Endodermal cell (in vitro differentiated cells): ENCODE measurements around the gene KLHL14. TPM values are rescaled to one million over a fixed set of nuclear protein-coding genes. Genes with fewer than 3 reads are reported as not detected.
"Not testable (repeated sequence)": the region's sequence is repeated elsewhere in the genome, so short reads cannot be mapped to it uniquely, and the experiment has no call there.

Source experiments
- DNase-seq: peaks from one replicate; pipeline ENCODE4 v3.0.0-alpha.2; 2017
- H3K27ac ChIP-seq: 2 replicates; pipeline ENCODE4 v1.5.1; 2013; ENCODE audit warnings: mild to moderate bottlenecking, low read depth, low read length, moderate library complexity
- H3K27me3 ChIP-seq: 2 replicates; pipeline ENCODE4 v1.6.1; 2013; ENCODE audit warnings: mild to moderate bottlenecking, low read length, moderate library complexity; ENCODE audit not compliant: insufficient read depth, control insufficient read depth, poor library complexity, severe bottlenecking
- H3K36me3 ChIP-seq: 2 replicates; pipeline ENCODE4 v1.7.0; 2013; ENCODE audit warnings: mild to moderate bottlenecking, low read length, moderate library complexity; ENCODE audit not compliant: control insufficient read depth, insufficient read depth
- H3K4me1 ChIP-seq: one replicate; pipeline ENCODE4 v1.7.0; 2013; ENCODE audit warnings: low read length; ENCODE audit not compliant: control insufficient read depth, insufficient read depth
- H3K4me3 ChIP-seq: 2 replicates; pipeline ENCODE4 v1.5.1; 2013; ENCODE audit warnings: mild to moderate bottlenecking, low read length, moderate library complexity
- H3K9ac ChIP-seq: 2 replicates; pipeline ENCODE4 v1.6.1; 2013; ENCODE audit warnings: mild to moderate bottlenecking, low read length, moderate library complexity; ENCODE audit not compliant: poor library complexity, severe bottlenecking; ENCODE audit errors: extremely low read depth
- H3K9me3 ChIP-seq: 2 replicates; pipeline ENCODE4 v1.6.1; 2013; ENCODE audit warnings: mild to moderate bottlenecking, low read length, moderate library complexity; ENCODE audit not compliant: control insufficient read depth
- H3K27ac Mint-ChIP-seq: 2 replicates; pipeline ENCODE4 v1.8.0; 2020; ENCODE audit warnings: mixed read lengths
- H3K27me3 Mint-ChIP-seq: 2 replicates; pipeline ENCODE4 v1.8.0; 2021; ENCODE audit warnings: mild to moderate bottlenecking, mixed read lengths; ENCODE audit not compliant: insufficient read depth
- H3K36me3 Mint-ChIP-seq: 2 replicates; pipeline ENCODE4 v1.8.0; 2020; ENCODE audit warnings: low read depth, mixed read lengths
- H3K4me1 Mint-ChIP-seq: 2 replicates; pipeline ENCODE4 v1.8.0; 2020; ENCODE audit warnings: mixed read lengths
- H3K4me3 Mint-ChIP-seq: 2 replicates; pipeline ENCODE4 v1.8.0; 2020; ENCODE audit warnings: mild to moderate bottlenecking, moderate library complexity, mixed read lengths
- H3K9me3 Mint-ChIP-seq: 2 replicates; pipeline ENCODE4 v1.8.0; 2020; ENCODE audit warnings: mild to moderate bottlenecking, mixed read lengths
- CTCF ChIP-seq: fragments of 200-600 bp; sonication (generic); conservative IDR thresholded peaks from 2 replicates; pipeline ENCODE4 v1.5.0; 2021; ENCODE audit warnings: antibody characterized with exemption, mild to moderate bottlenecking
- WGBS, 2 experiments: methylation state at CpG; one replicate each; pipeline versions ENCODE4 v1.1.5 to v1.1.7; 2013; ENCODE audit warnings: missing lambda C conversion rate in 2 of 2, mixed read lengths in 1 of 2; ENCODE audit not compliant: insufficient coverage in 1 of 2, insufficient read length in 1 of 2; 5-methylcytosine and 5-hydroxymethylcytosine counted together
- total RNA-seq, 2 donors: library from RNA; stranded (reverse); fragmentation: NEBNext Ultra II Directional in 1 of 2; extraction: Animal tissue kit (Norgen Biotek cat#: 25700) in 1 of 2; gene quantifications; 2 replicates in 1 of 2; 3 replicates in 1 of 2; pipeline ENCODE4 v1.2.1, GENCODE V29; 2021

Gene KLHL14
- total RNA-seq, 2 donors from 2014 or later = 4.2 TPM

GRCh38 chr18:32801228-32801627 lies 28.4 kb upstream of the KLHL14 start:
- Mint-ChIP-seq H3K4me3 (no peak overlapping the region), H3K27me3 (peaks cover 49% of the 10 kb centered on the region), H3K27ac (no peak overlapping the region), H3K4me1 (peaks cover 38% of the 10 kb centered on the region), H3K9me3 (peaks cover 26% of the 10 kb centered on the region), H3K36me3 (peaks cover 2% of the 10 kb centered on the region)
- H3K4me1 ChIP-seq = no peaks in the 10 kb centered on the region
- no peaks in the 10 kb centered on the region for H3K36me3 ChIP-seq
- H3K27me3 ChIP-seq = peaks cover 39% of the 10 kb centered on the region
- no peak for DNase-seq
- no peak overlapping the region for H3K27ac ChIP-seq
- H3K9ac ChIP-seq = no peak overlapping the region
- no peak for TF ChIP-seq CTCF
- peaks cover 16% of the 10 kb centered on the region for H3K9me3 ChIP-seq
- H3K4me3 ChIP-seq = no peak overlapping the region
- WGBS, 2 experiments = 43 to 85% methylated on average over 1 of the region's 1 CpG

- WGBS, 2 experiments = 74% methylated on average over 3 of the region's 4 CpGs; no CpG with 5 or more reads in 1 of the 2 experiments
- Histone ChIP-seq H3K4me3 (no peak overlapping the region), H3K27me3 (peaks cover 23% of the 10 kb centered on the region), H3K4me1 (no peaks in the 10 kb centered on the region), H3K9me3 (peaks cover 23% of the 10 kb centered on the region), H3K9ac (no peak overlapping the region), H3K36me3 (no peaks in the 10 kb centered on the region), H3K27ac (no peak overlapping the region)
- Mint-ChIP-seq H3K27ac (no peak overlapping the region), H3K4me1 (peaks cover 26% of the 10 kb centered on the region), H3K36me3 (peaks cover 2% of the 10 kb centered on the region), H3K9me3 (peaks cover 38% of the 10 kb centered on the region), H3K27me3 (peaks cover 37% of the 10 kb centered on the region), H3K4me3 (no peak overlapping the region)
- no peak for TF ChIP-seq CTCF
- DNase-seq = no peak
These were observed 25.6 kb upstream of the KLHL14 start for GRCh38 chr18:32798209-32798960.

- H3K36me3 ChIP-seq, DNase-seq, H3K9ac ChIP-seq, H3K4me3 Mint-ChIP-seq, H3K4me3 ChIP-seq, H3K27ac ChIP-seq, H3K36me3 Mint-ChIP-seq, H3K4me1 ChIP-seq, H3K27ac Mint-ChIP-seq, H3K4me1 Mint-ChIP-seq: not testable (repeated sequence)
- Mint-ChIP-seq H3K27me3 (peaks cover 11% of the 10 kb centered on the region), H3K9me3 (peaks cover 36% of the 10 kb centered on the region)
- WGBS, 2 experiments = 96 to 98% methylated on average over 7 to 30 of the region's 31 CpGs
- H3K9me3 ChIP-seq = peaks cover 23% of the 10 kb centered on the region
- peaks cover 11% of the 10 kb centered on the region for H3K27me3 ChIP-seq
These were observed 21.8 kb upstream of the KLHL14 start for GRCh38 chr18:32794667-32795066.
